ENCODE measurements around the gene NPY.
A peak's percentile ranks its signal among the peaks of the same experiment; 100 is the strongest.

Gene NPY

GRCh38 chr7:24283554-24283896 is 465 bp upstream of the NPY start:
- Histone ChIP-seq H3K9me3 (ENCODE audit: control insufficient read depth, insufficient read depth, low read depth, low read length) (peaks cover 9% of the 10 kb centered on the region), H3K27ac (ENCODE audit: low read depth, low read length) (no peak overlapping the region), H3K4me3 (ENCODE audit: low read depth, low read length) (peak overlapping the region; percentile 73), H3K36me3 (ENCODE audit: control insufficient read depth, insufficient read depth, low read length) (0 out of 2 replicates have a peak, but pooled peaks cover 2% of the 10 kb centered on the region), H3K27me3 (ENCODE audit: control insufficient read depth, insufficient read depth, low read length) (peaks cover 55% of the 10 kb centered on the region), H3K9ac (ENCODE audit: low read length) (no peak overlapping the region), H3K4me1 (ENCODE audit: control insufficient read depth, insufficient read depth, low read length) (peaks cover 4% of the 10 kb centered on the region; the same call in 1 of the 2 replicates)

GRCh38 chr7:24284699-24285506 is 913 bp downstream of the NPY start:
- H3K36me3 ChIP-seq (ENCODE audit: control insufficient read depth, insufficient read depth, low read length), result no peaks in the 10 kb centered on the region
- peaks cover 16% of the 10 kb centered on the region for H3K4me1 ChIP-seq (ENCODE audit: control insufficient read depth, insufficient read depth, low read length)
- no peaks in the 10 kb centered on the region for H3K9me3 ChIP-seq (ENCODE audit: control insufficient read depth, insufficient read depth, low read depth, low read length)
- peaks cover 55% of the 10 kb centered on the region for H3K27me3 ChIP-seq (ENCODE audit: control insufficient read depth, insufficient read depth, low read length)
- H3K9ac ChIP-seq (ENCODE audit: low read length), result no peak overlapping the region
- H3K27ac ChIP-seq (ENCODE audit: low read depth, low read length), result no peak overlapping the region
- H3K4me3 ChIP-seq (ENCODE audit: low read depth, low read length), result peak overlapping the region; percentile 73

- Histone ChIP-seq H3K27me3 (ENCODE audit: control insufficient read depth, insufficient read depth, low read length) (peaks cover 20% of the 10 kb centered on the region), H3K36me3 (ENCODE audit: control insufficient read depth, insufficient read depth, low read length) (no peaks in the 10 kb centered on the region), H3K27ac (ENCODE audit: low read depth, low read length) (no peak overlapping the region), H3K9me3 (ENCODE audit: control insufficient read depth, insufficient read depth, low read depth, low read length) (no peaks in the 10 kb centered on the region), H3K4me1 (ENCODE audit: control insufficient read depth, insufficient read depth, low read length) (peaks cover 29% of the 10 kb centered on the region), H3K9ac (ENCODE audit: low read length) (no peak overlapping the region), H3K4me3 (ENCODE audit: low read depth, low read length) (no peak overlapping the region)
Observed at GRCh38 chr7:24290004-24290641, 6.1 kb downstream of the NPY start.

GRCh38 chr7:24291271-24291670 is 7.3 kb downstream of the NPY start:
- no peak overlapping the region for H3K9ac ChIP-seq (ENCODE audit: low read length)
- H3K4me3 ChIP-seq (ENCODE audit: low read depth, low read length), result no peak overlapping the region
- no peak overlapping the region for H3K27ac ChIP-seq (ENCODE audit: low read depth, low read length)
- H3K27me3 ChIP-seq (ENCODE audit: control insufficient read depth, insufficient read depth, low read length), result peaks cover 9% of the 10 kb centered on the region; the same call in 1 of the 2 replicates
- H3K36me3 ChIP-seq (ENCODE audit: control insufficient read depth, insufficient read depth, low read length), result no peaks in the 10 kb centered on the region
- no peaks in the 10 kb centered on the region for H3K9me3 ChIP-seq (ENCODE audit: control insufficient read depth, insufficient read depth, low read depth, low read length)
- peaks cover 26% of the 10 kb centered on the region for H3K4me1 ChIP-seq (ENCODE audit: control insufficient read depth, insufficient read depth, low read length)

GRCh38 chr7:24297362-24297761 is 13.4 kb downstream of the NPY start:
- H3K27ac ChIP-seq (ENCODE audit: low read depth, low read length), result no peak overlapping the region
- H3K4me3 ChIP-seq (ENCODE audit: low read depth, low read length), result no peak overlapping the region
- no peaks in the 10 kb centered on the region for H3K36me3 ChIP-seq (ENCODE audit: control insufficient read depth, insufficient read depth, low read length)
- H3K9me3 ChIP-seq (ENCODE audit: control insufficient read depth, insufficient read depth, low read depth, low read length), result no peaks in the 10 kb centered on the region
- no peak overlapping the region for H3K9ac ChIP-seq (ENCODE audit: low read length)
- no peaks in the 10 kb centered on the region for H3K4me1 ChIP-seq (ENCODE audit: control insufficient read depth, insufficient read depth, low read length)
- no peaks in the 10 kb centered on the region for H3K27me3 ChIP-seq (ENCODE audit: control insufficient read depth, insufficient read depth, low read length)

- no peak overlapping the region for H3K27ac ChIP-seq (ENCODE audit: low read depth, low read length)
- H3K27me3 ChIP-seq (ENCODE audit: control insufficient read depth, insufficient read depth, low read length), result no peaks in the 10 kb centered on the region
- H3K4me1 ChIP-seq (ENCODE audit: control insufficient read depth, insufficient read depth, low read length), result no peaks in the 10 kb centered on the region
- H3K4me3 ChIP-seq (ENCODE audit: low read depth, low read length), result no peak overlapping the region
- no peaks in the 10 kb centered on the region for H3K36me3 ChIP-seq (ENCODE audit: control insufficient read depth, insufficient read depth, low read length)
- no peaks in the 10 kb centered on the region for H3K9me3 ChIP-seq (ENCODE audit: control insufficient read depth, insufficient read depth, low read depth, low read length)
- no peak overlapping the region for H3K9ac ChIP-seq (ENCODE audit: low read length)
Observed at GRCh38 chr7:24298696-24299095, 14.7 kb downstream of the NPY start.

- Histone ChIP-seq H3K36me3 (ENCODE audit: control insufficient read depth, insufficient read depth, low read length) (no peaks in the 10 kb centered on the region), H3K4me3 (ENCODE audit: low read depth, low read length) (no peak overlapping the region), H3K27me3 (ENCODE audit: control insufficient read depth, insufficient read depth, low read length) (no peaks in the 10 kb centered on the region), H3K4me1 (ENCODE audit: control insufficient read depth, insufficient read depth, low read length) (no peaks in the 10 kb centered on the region), H3K9ac (ENCODE audit: low read length) (no peak overlapping the region), H3K9me3 (ENCODE audit: control insufficient read depth, insufficient read depth, low read depth, low read length) (no peaks in the 10 kb centered on the region), H3K27ac (ENCODE audit: low read depth, low read length) (no peak overlapping the region)
Observed at GRCh38 chr7:24299192-24299591, 15.2 kb downstream of the NPY start.

GRCh38 chr7:24301703-24302102 is 17.7 kb downstream of the NPY start:
- Histone ChIP-seq H3K9ac (ENCODE audit: low read length) (no peak overlapping the region), H3K27me3 (ENCODE audit: control insufficient read depth, insufficient read depth, low read length) (no peaks in the 10 kb centered on the region), H3K36me3 (ENCODE audit: control insufficient read depth, insufficient read depth, low read length) (no peaks in the 10 kb centered on the region), H3K4me1 (ENCODE audit: control insufficient read depth, insufficient read depth, low read length) (0 out of 2 replicates have a peak, but pooled peaks cover 6% of the 10 kb centered on the region), H3K9me3 (ENCODE audit: control insufficient read depth, insufficient read depth, low read depth, low read length) (no peaks in the 10 kb centered on the region; the same call in 1 of the 2 replicates), H3K4me3 (ENCODE audit: low read depth, low read length) (no peak overlapping the region), H3K27ac (ENCODE audit: low read depth, low read length) (no peak overlapping the region)

GRCh38 chr7:24304494-24305095 is 20.6 kb downstream of the NPY start:
- Histone ChIP-seq H3K36me3 (ENCODE audit: control insufficient read depth, insufficient read depth, low read length) (no peaks in the 10 kb centered on the region), H3K4me3 (ENCODE audit: low read depth, low read length) (no peak overlapping the region), H3K27me3 (ENCODE audit: control insufficient read depth, insufficient read depth, low read length) (no peaks in the 10 kb centered on the region), H3K4me1 (ENCODE audit: control insufficient read depth, insufficient read depth, low read length) (0 out of 2 replicates have a peak, but pooled peaks cover 6% of the 10 kb centered on the region), H3K9me3 (ENCODE audit: control insufficient read depth, insufficient read depth, low read depth, low read length) (no peaks in the 10 kb centered on the region; the same call in 1 of the 2 replicates), H3K27ac (ENCODE audit: low read depth, low read length) (no peak overlapping the region), H3K9ac (ENCODE audit: low read length) (no peak overlapping the region)

- Histone ChIP-seq H3K27me3 (ENCODE audit: control insufficient read depth, insufficient read depth, low read length) (no peaks in the 10 kb centered on the region), H3K27ac (ENCODE audit: low read depth, low read length) (no peak overlapping the region), H3K9ac (ENCODE audit: low read length) (no peak overlapping the region), H3K36me3 (ENCODE audit: control insufficient read depth, insufficient read depth, low read length) (no peaks in the 10 kb centered on the region), H3K4me1 (ENCODE audit: control insufficient read depth, insufficient read depth, low read length) (0 out of 2 replicates have a peak, but pooled peaks cover 6% of the 10 kb centered on the region), H3K9me3 (ENCODE audit: control insufficient read depth, insufficient read depth, low read depth, low read length) (no peaks in the 10 kb centered on the region; the same call in 1 of the 2 replicates), H3K4me3 (ENCODE audit: low read depth, low read length) (no peak overlapping the region)
Observed at GRCh38 chr7:24307326-24307725, 23.3 kb downstream of the NPY start.

- Histone ChIP-seq H3K9me3 (ENCODE audit: control insufficient read depth, insufficient read depth, low read depth, low read length) (no peaks in the 10 kb centered on the region), H3K4me1 (ENCODE audit: control insufficient read depth, insufficient read depth, low read length) (peaks cover 10% of the 10 kb centered on the region), H3K9ac (ENCODE audit: low read length) (no peak overlapping the region), H3K36me3 (ENCODE audit: control insufficient read depth, insufficient read depth, low read length) (no peaks in the 10 kb centered on the region), H3K4me3 (ENCODE audit: low read depth, low read length) (no peak overlapping the region), H3K27me3 (ENCODE audit: control insufficient read depth, insufficient read depth, low read length) (no peaks in the 10 kb centered on the region), H3K27ac (ENCODE audit: low read depth, low read length) (no peak overlapping the region)
Observed at GRCh38 chr7:24312588-24312987, 28.6 kb downstream of the NPY start.
